Neural cell (in vitro differentiated cells): Measurements from ENCODE around the gene BCKDHB. TPM values are rescaled to one million over a fixed set of nuclear protein-coding genes. Genes with fewer than 3 reads are reported as not detected.
"Not testable (repeated sequence)": the region's sequence is repeated elsewhere in the genome, so short reads cannot be mapped to it uniquely, and the experiment has no call there.

Experiments used
- H2AFZ ChIP-seq: fragments of 200-600, 300-800 bp; sonication (generic), shearing (Covaris generic); 2 replicates; pipeline ENCODE4 v1.6.0; 2014; ENCODE audit warnings: low read depth, mild to moderate bottlenecking, antibody characterized with exemption, low read length, moderate library complexity
- H3F3A ChIP-seq: fragments of 200-600 bp; shearing (Covaris generic); 2 replicates; pipeline ENCODE4 v1.6.1; 2016; ENCODE audit warnings: mild to moderate bottlenecking, moderate library complexity, mixed read lengths, antibody characterized with exemption, low read length; ENCODE audit not compliant: insufficient read depth, poor library complexity, severe bottlenecking
- H3K27ac ChIP-seq: fragments of 200-600, 300-800 bp; sonication (generic), shearing (Covaris generic); 2 replicates; pipeline ENCODE4 v1.5.1; 2014; ENCODE audit warnings: mild to moderate bottlenecking, low read length, moderate library complexity
- H3K27me3 ChIP-seq: fragments of 300-800, 200-600 bp; sonication (generic), shearing (Covaris generic); 2 replicates; pipeline ENCODE4 v1.6.0; 2014; ENCODE audit warnings: mild to moderate bottlenecking, low read depth, low read length, moderate library complexity; ENCODE audit not compliant: insufficient read depth
- H3K36me3 ChIP-seq: fragments of 300-800, 200-600 bp; sonication (generic), shearing (Covaris generic); 2 replicates; pipeline ENCODE4 v1.5.1; 2014; ENCODE audit warnings: mild to moderate bottlenecking, antibody characterized with exemption, low read length, moderate library complexity; ENCODE audit not compliant: insufficient read depth
- H3K4me2 ChIP-seq: fragments of 300-800, 200-600 bp; sonication (generic), shearing (Covaris generic); 2 replicates; pipeline ENCODE4 v1.6.0; 2014; ENCODE audit warnings: mild to moderate bottlenecking, low read length
- H3K4me3 ChIP-seq: fragments of 300-800, 200-600 bp; sonication (generic), shearing (Covaris generic); 2 replicates; pipeline ENCODE4 v1.5.1; 2014; ENCODE audit warnings: mild to moderate bottlenecking, low read length, moderate library complexity
- H3K79me2 ChIP-seq: fragments of 200-600 bp; shearing (Covaris generic); replicated peaks from 2 replicates; pipeline ENCODE4 v1.6.0; 2014; ENCODE audit warnings: mild to moderate bottlenecking, low read length, moderate library complexity; ENCODE audit not compliant: insufficient read depth
- H3K9ac ChIP-seq: fragments of 300-800, 200-600 bp; sonication (generic), shearing (Covaris generic); 2 replicates; pipeline ENCODE4 v1.6.1; 2016; ENCODE audit warnings: mild to moderate bottlenecking, low read length, mixed read lengths
- H3K9me2 ChIP-seq: fragments of 200-600 bp; shearing (Covaris generic); 2 replicates; pipeline ENCODE4 v1.6.1; 2016; ENCODE audit warnings: mild to moderate bottlenecking, low read length, mixed read lengths; ENCODE audit not compliant: insufficient read depth
- H3K9me3 ChIP-seq: fragments of 200-600, 300-800 bp; sonication (generic), shearing (Covaris generic); 2 replicates; pipeline ENCODE4 v1.6.1; 2016; ENCODE audit warnings: mild to moderate bottlenecking, mixed run types, low read length, moderate library complexity, mixed read lengths
- H4K20me1 ChIP-seq: fragments of 200-600 bp; shearing (Covaris generic); 2 replicates; pipeline ENCODE4 v1.6.1; 2016; ENCODE audit warnings: mild to moderate bottlenecking, mixed run types; ENCODE audit not compliant: insufficient read depth
- EP300 ChIP-seq: fragments of 450-650 bp; conservative IDR thresholded peaks from 2 replicates; pipeline ENCODE4 v1.6.1; 2014; ENCODE audit warnings: antibody characterized with exemption, mild to moderate bottlenecking, moderate library complexity; ENCODE audit not compliant: poor library complexity, severe bottlenecking
- EZH2 ChIP-seq: fragments of 200-600, 300-800 bp; shearing (Covaris generic), sonication (generic); IDR thresholded peaks from 2 replicates; pipeline ENCODE4 v1.6.1; 2014; ENCODE audit warnings: antibody characterized with exemption, low read length, borderline replicate concordance, mild to moderate bottlenecking; ENCODE audit not compliant: insufficient read depth, poor library complexity, severe bottlenecking
- MXI1 ChIP-seq: fragments of 450-650 bp; conservative IDR thresholded peaks from 2 replicates; pipeline ENCODE4 v1.6.1; 2014; ENCODE audit warnings: antibody characterized with exemption, mild to moderate bottlenecking; ENCODE audit not compliant: poor library complexity, severe bottlenecking
- POLR2AphosphoS5 ChIP-seq: IDR thresholded peaks from 2 replicates; pipeline ENCODE4 v1.6.1; 2012
- RAD21 ChIP-seq: fragments of 450-650 bp; conservative IDR thresholded peaks from 2 replicates; pipeline ENCODE4 v1.6.1; 2014; ENCODE audit warnings: antibody characterized with exemption, mild to moderate bottlenecking, moderate library complexity
- SMC3 ChIP-seq: fragments of 450-650 bp; conservative IDR thresholded peaks from 2 replicates; pipeline ENCODE4 v1.6.1; 2014; ENCODE audit warnings: antibody characterized with exemption, mild to moderate bottlenecking, moderate library complexity; ENCODE audit not compliant: poor library complexity
- TAF1 ChIP-seq: IDR thresholded peaks from 2 replicates; pipeline ENCODE4 v1.6.1; 2012; ENCODE audit warnings: low read depth
- polyA plus RNA-seq: library from polyadenylated mRNA; depleted of rRNA; stranded (reverse); fragments of >200 nt; gene quantifications from 2 replicates; pipeline ENCODE4 v1.2.3, GENCODE V29; 2014
- TF ChIP-seq, protein P1 (sequence below): IDR thresholded peaks from 2 replicates; pipeline ENCODE4 v1.6.1; 2012; ENCODE audit warnings: borderline replicate concordance
- TF ChIP-seq, protein P2 (sequence below): fragments of 450-650 bp; IDR thresholded peaks from 2 replicates; pipeline ENCODE4 v1.5.1; 2014; ENCODE audit warnings: antibody characterized with exemption, mild to moderate bottlenecking, moderate library complexity; ENCODE audit not compliant: poor library complexity, severe bottlenecking

Gene BCKDHB
- polyA plus RNA-seq, 1 donor from 2014 or later = 16.1 TPM

GRCh38 chr6:80235647-80236046, 129.2 kb downstream of the BCKDHB start:
- no peaks in the 10 kb centered on the region for H3K27me3 ChIP-seq
- no peaks in the 10 kb centered on the region for H3K9me3 ChIP-seq
- no peaks in the 10 kb centered on the region for H3K79me2 ChIP-seq
- no peak overlapping the region for H3K9ac ChIP-seq
- H3K36me3 ChIP-seq = no peaks in the 10 kb centered on the region
- no peak overlapping the region for H3K4me3 ChIP-seq
- no peak overlapping the region for H2AFZ ChIP-seq
- no peaks in the 10 kb centered on the region for H3F3A ChIP-seq
- H4K20me1 ChIP-seq = no peaks in the 10 kb centered on the region
- H3K27ac ChIP-seq = no peak overlapping the region
- H3K9me2 ChIP-seq = no peaks in the 10 kb centered on the region
- no peak overlapping the region for H3K4me2 ChIP-seq
- TF ChIP-seq RAD21 (no peak), MXI1 (no peak), POLR2AphosphoS5 (no peak), EZH2 (no peak), SMC3 (no peak), TAF1 (no peak), EP300 (no peak)
- TF ChIP-seq, protein P1, sequence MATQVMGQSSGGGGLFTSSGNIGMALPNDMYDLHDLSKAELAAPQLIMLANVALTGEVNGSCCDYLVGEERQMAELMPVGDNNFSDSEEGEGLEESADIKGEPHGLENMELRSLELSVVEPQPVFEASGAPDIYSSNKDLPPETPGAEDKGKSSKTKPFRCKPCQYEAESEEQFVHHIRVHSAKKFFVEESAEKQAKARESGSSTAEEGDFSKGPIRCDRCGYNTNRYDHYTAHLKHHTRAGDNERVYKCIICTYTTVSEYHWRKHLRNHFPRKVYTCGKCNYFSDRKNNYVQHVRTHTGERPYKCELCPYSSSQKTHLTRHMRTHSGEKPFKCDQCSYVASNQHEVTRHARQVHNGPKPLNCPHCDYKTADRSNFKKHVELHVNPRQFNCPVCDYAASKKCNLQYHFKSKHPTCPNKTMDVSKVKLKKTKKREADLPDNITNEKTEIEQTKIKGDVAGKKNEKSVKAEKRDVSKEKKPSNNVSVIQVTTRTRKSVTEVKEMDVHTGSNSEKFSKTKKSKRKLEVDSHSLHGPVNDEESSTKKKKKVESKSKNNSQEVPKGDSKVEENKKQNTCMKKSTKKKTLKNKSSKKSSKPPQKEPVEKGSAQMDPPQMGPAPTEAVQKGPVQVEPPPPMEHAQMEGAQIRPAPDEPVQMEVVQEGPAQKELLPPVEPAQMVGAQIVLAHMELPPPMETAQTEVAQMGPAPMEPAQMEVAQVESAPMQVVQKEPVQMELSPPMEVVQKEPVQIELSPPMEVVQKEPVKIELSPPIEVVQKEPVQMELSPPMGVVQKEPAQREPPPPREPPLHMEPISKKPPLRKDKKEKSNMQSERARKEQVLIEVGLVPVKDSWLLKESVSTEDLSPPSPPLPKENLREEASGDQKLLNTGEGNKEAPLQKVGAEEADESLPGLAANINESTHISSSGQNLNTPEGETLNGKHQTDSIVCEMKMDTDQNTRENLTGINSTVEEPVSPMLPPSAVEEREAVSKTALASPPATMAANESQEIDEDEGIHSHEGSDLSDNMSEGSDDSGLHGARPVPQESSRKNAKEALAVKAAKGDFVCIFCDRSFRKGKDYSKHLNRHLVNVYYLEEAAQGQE = no peak
- TF ChIP-seq, protein P2, sequence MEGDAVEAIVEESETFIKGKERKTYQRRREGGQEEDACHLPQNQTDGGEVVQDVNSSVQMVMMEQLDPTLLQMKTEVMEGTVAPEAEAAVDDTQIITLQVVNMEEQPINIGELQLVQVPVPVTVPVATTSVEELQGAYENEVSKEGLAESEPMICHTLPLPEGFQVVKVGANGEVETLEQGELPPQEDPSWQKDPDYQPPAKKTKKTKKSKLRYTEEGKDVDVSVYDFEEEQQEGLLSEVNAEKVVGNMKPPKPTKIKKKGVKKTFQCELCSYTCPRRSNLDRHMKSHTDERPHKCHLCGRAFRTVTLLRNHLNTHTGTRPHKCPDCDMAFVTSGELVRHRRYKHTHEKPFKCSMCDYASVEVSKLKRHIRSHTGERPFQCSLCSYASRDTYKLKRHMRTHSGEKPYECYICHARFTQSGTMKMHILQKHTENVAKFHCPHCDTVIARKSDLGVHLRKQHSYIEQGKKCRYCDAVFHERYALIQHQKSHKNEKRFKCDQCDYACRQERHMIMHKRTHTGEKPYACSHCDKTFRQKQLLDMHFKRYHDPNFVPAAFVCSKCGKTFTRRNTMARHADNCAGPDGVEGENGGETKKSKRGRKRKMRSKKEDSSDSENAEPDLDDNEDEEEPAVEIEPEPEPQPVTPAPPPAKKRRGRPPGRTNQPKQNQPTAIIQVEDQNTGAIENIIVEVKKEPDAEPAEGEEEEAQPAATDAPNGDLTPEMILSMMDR = no peak

- H3K27ac ChIP-seq, H3K9me3 ChIP-seq, H3K36me3 ChIP-seq, H3K27me3 ChIP-seq, H3K4me3 ChIP-seq, H3K4me2 ChIP-seq, H2AFZ ChIP-seq, H3K79me2 ChIP-seq, H3K9ac ChIP-seq, H3K9me2 ChIP-seq, H3F3A ChIP-seq, H4K20me1 ChIP-seq: not testable (repeated sequence)
These were observed 132.3 kb downstream of the BCKDHB start for GRCh38 chr6:80238754-80239153.

DNA sequence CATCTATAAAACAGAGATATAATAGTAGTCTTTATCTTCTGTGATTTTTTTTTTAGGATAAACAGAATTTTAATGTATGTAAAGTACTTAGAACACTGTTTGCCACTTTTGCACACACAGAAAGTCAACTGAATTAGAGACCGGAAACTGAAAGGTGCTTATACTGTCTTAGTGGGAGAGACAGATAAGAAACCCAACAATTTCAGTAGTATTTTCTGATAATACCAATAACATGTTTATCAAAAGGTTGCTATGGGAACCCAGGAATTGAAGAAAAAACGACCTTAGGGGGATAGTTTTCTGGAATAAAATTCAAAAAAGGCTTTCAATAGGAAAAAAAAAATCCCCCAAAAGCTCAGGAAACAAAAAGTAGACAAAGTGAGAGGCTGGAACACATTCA, 138.6 kb downstream of the BCKDHB start:
- Histone ChIP-seq H4K20me1 (no peaks in the 10 kb centered on the region), H3K27me3 (no peaks in the 10 kb centered on the region), H3K9me2 (no peaks in the 10 kb centered on the region), H3K4me2 (no peak overlapping the region), H3K79me2 (no peaks in the 10 kb centered on the region), H3K9me3 (no peaks in the 10 kb centered on the region), H2AFZ (no peak overlapping the region), H3K9ac (no peak overlapping the region), H3K4me3 (no peak overlapping the region), H3K36me3 (no peaks in the 10 kb centered on the region), H3K27ac (no peak overlapping the region), H3F3A (no peaks in the 10 kb centered on the region)
- TF ChIP-seq SMC3 (no peak), POLR2AphosphoS5 (no peak), MXI1 (no peak), RAD21 (no peak), EP300 (no peak), EZH2 (no peak), TAF1 (no peak)
- TF ChIP-seq, protein P2 = no peak
- TF ChIP-seq, protein P1 = no peak
